Astrocyte (in vitro differentiated cells and primary cell): ENCODE measurements around the gene FRZB. TPM values are rescaled to one million over a fixed set of nuclear protein-coding genes. Genes with fewer than 3 reads are reported as not detected.

Experiments used
- DNase-seq: peaks from one replicate; pipeline ENCODE4 v3.0.0-alpha.2; 2010; ENCODE audit warnings: low read depth
- FAIRE-seq: peaks from 2 replicates; lab custom pipeline; 2011; peaks lifted over from hg19 to GRCh38; lab: Jason Lieb, UNC
- H2AFZ ChIP-seq: 2 replicates; pipeline ENCODE4 v1.6.0; 2012; ENCODE audit warnings: low read depth, low read length, inconsistent platforms
- H3K27ac ChIP-seq: 2 replicates; pipeline ENCODE4 v1.5.1; 2011; ENCODE audit warnings: low read depth, low read length, inconsistent platforms
- H3K27me3 ChIP-seq: 2 replicates; pipeline ENCODE4 v1.6.0; 2011; ENCODE audit warnings: low read length, inconsistent platforms; ENCODE audit not compliant: insufficient read depth
- H3K36me3 ChIP-seq: 2 replicates; pipeline ENCODE4 v1.5.1; 2011; ENCODE audit warnings: low read length, inconsistent platforms; ENCODE audit not compliant: insufficient read depth
- H3K4me1 ChIP-seq: 2 replicates; pipeline ENCODE4 v1.5.1; 2011; ENCODE audit warnings: low read length, inconsistent platforms; ENCODE audit not compliant: insufficient read depth
- H3K4me2 ChIP-seq: 2 replicates; pipeline ENCODE4 v1.6.0; 2012; ENCODE audit warnings: low read length, inconsistent platforms
- H3K4me3 ChIP-seq: 2 replicates; pipeline ENCODE4 v1.5.1; 2011; ENCODE audit warnings: low read depth, mild to moderate bottlenecking, low read length, inconsistent platforms; ENCODE audit not compliant: insufficient read depth
- H3K79me2 ChIP-seq: 2 replicates; pipeline ENCODE4 v1.6.0; 2012; ENCODE audit warnings: mild to moderate bottlenecking, low read length, inconsistent platforms; ENCODE audit not compliant: insufficient read depth
- H3K9ac ChIP-seq: 2 replicates; pipeline ENCODE4 v1.6.0; 2012; ENCODE audit warnings: mild to moderate bottlenecking, low read length, inconsistent platforms
- H3K9me3 ChIP-seq: 2 replicates; pipeline ENCODE4 v1.5.1; 2012; ENCODE audit warnings: low read depth, mild to moderate bottlenecking, low read length, inconsistent platforms; ENCODE audit not compliant: insufficient read depth
- H4K20me1 ChIP-seq: 2 replicates; pipeline ENCODE4 v1.6.0; 2012; ENCODE audit warnings: low read length, inconsistent platforms; ENCODE audit not compliant: insufficient read depth
- H3K27ac Mint-ChIP-seq: one replicate; pipeline ENCODE4 v1.8.0; 2021; ENCODE audit warnings: mild to moderate bottlenecking, mixed read lengths; ENCODE audit not compliant: unreplicated experiment
- H3K27me3 Mint-ChIP-seq: one replicate; pipeline ENCODE4 v1.8.0; 2021; ENCODE audit warnings: low read depth, mixed read lengths; ENCODE audit not compliant: unreplicated experiment
- H3K36me3 Mint-ChIP-seq: one replicate; pipeline ENCODE4 v1.8.0; 2021; ENCODE audit warnings: low read depth, mixed read lengths; ENCODE audit not compliant: unreplicated experiment
- H3K4me1 Mint-ChIP-seq: one replicate; pipeline ENCODE4 v1.8.0; 2021; ENCODE audit warnings: low read depth, mixed read lengths; ENCODE audit not compliant: unreplicated experiment
- H3K4me3 Mint-ChIP-seq: one replicate; pipeline ENCODE4 v1.8.0; 2021; ENCODE audit warnings: mild to moderate bottlenecking, moderate library complexity, mixed read lengths; ENCODE audit not compliant: unreplicated experiment
- H3K9me3 Mint-ChIP-seq: one replicate; pipeline ENCODE4 v1.8.0; 2021; ENCODE audit warnings: mild to moderate bottlenecking, mixed read lengths; ENCODE audit not compliant: unreplicated experiment
- EZH2 ChIP-seq: IDR thresholded peaks from 2 replicates; pipeline ENCODE4 v1.6.1; 2012; ENCODE audit warnings: mild to moderate bottlenecking, low read length, inconsistent platforms; ENCODE audit not compliant: insufficient read depth
- total RNA-seq: library from RNA; stranded (reverse); gene quantifications from 2 replicates; pipeline ENCODE4 v1.2.1, GENCODE V29; 2021
- TF ChIP-seq, protein P1 (sequence below): IDR thresholded peaks from 2 replicates; pipeline ENCODE4 v1.5.1; 2011; ENCODE audit warnings: low read depth, mild to moderate bottlenecking, inconsistent platforms, low read length, moderate library complexity; ENCODE audit not compliant: insufficient read depth

FRZB gene
- total RNA-seq, 1 donor from 2014 or later = 0.77 TPM

DNA sequence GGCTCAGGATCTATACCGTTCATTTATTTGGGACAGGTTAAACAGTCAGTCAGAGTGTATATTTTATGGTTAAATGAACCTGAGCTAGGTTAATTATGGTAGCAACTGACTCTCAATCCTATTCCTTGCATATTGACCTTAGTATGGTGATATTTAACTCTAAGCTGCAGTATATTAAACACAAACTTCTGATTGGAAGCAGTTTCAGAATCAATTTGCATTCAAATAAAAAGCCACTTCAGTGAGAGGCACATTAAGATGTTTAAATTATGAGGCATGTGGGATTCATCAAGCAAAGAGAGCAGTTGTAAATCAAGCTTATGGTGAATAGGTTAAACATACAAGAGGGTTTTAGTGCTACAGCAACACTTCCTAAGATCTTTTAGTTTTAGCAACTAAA lies 40.4 kb downstream of the FRZB start:
- no peak for FAIRE-seq

DNA sequence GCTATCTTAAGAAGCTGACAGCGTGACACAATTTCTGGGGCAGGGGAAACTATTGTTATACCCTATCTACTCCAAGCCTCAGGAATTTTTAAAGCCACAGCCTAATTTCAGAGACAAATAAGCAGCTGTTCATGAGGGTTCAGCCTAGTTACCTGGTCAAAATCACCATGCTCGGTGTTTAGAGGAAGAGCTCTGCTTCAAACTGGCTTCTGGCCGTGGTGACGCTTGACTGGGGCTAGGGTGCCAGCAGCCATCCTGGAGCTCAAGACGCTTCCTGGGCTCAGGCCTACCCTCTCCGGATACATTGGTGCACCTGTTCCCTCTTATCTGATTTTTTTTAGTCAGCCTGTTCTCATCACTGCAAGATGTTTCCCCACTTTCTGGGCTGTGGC lies 41.7 kb downstream of the FRZB start:
- Mint-ChIP-seq H3K4me1 (peaks cover 1% of the 10 kb centered on the region), H3K36me3 (no peaks in the 10 kb centered on the region), H3K4me3 (no peak overlapping the region), H3K27me3 (no peaks in the 10 kb centered on the region), H3K27ac (no peak overlapping the region), H3K9me3 (peaks cover 2% of the 10 kb centered on the region)
- Histone ChIP-seq H2AFZ (no peak overlapping the region), H3K9me3 (no peaks in the 10 kb centered on the region), H3K4me1 (no peaks in the 10 kb centered on the region), H3K36me3 (no peaks in the 10 kb centered on the region), H3K9ac (no peak overlapping the region), H3K27me3 (no peaks in the 10 kb centered on the region), H4K20me1 (no peaks in the 10 kb centered on the region), H3K4me3 (no peak overlapping the region), H3K4me2 (no peak overlapping the region), H3K27ac (no peak overlapping the region), H3K79me2 (no peaks in the 10 kb centered on the region)
- TF ChIP-seq, protein P1, sequence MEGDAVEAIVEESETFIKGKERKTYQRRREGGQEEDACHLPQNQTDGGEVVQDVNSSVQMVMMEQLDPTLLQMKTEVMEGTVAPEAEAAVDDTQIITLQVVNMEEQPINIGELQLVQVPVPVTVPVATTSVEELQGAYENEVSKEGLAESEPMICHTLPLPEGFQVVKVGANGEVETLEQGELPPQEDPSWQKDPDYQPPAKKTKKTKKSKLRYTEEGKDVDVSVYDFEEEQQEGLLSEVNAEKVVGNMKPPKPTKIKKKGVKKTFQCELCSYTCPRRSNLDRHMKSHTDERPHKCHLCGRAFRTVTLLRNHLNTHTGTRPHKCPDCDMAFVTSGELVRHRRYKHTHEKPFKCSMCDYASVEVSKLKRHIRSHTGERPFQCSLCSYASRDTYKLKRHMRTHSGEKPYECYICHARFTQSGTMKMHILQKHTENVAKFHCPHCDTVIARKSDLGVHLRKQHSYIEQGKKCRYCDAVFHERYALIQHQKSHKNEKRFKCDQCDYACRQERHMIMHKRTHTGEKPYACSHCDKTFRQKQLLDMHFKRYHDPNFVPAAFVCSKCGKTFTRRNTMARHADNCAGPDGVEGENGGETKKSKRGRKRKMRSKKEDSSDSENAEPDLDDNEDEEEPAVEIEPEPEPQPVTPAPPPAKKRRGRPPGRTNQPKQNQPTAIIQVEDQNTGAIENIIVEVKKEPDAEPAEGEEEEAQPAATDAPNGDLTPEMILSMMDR = no peak
- no peak for TF ChIP-seq EZH2
- FAIRE-seq (no peak), DNase-seq (peak; percentile 13)

More for the DNA sequence above, 40.4 kb downstream of the FRZB start:
- Histone ChIP-seq H4K20me1 (no peaks in the 10 kb centered on the region), H3K9me3 (no peaks in the 10 kb centered on the region), H3K27ac (no peak overlapping the region), H3K79me2 (no peaks in the 10 kb centered on the region), H3K4me3 (no peak overlapping the region), H3K9ac (no peak overlapping the region), H3K27me3 (no peaks in the 10 kb centered on the region), H2AFZ (no peak overlapping the region), H3K36me3 (no peaks in the 10 kb centered on the region), H3K4me2 (no peak overlapping the region), H3K4me1 (no peaks in the 10 kb centered on the region)
- H3K9me3 Mint-ChIP-seq = peaks cover 2% of the 10 kb centered on the region
- no peak overlapping the region for H3K27ac Mint-ChIP-seq
- H3K27me3 Mint-ChIP-seq = no peaks in the 10 kb centered on the region
- no peak overlapping the region for H3K4me3 Mint-ChIP-seq
- no peak for TF ChIP-seq EZH2
- no peak for DNase-seq
- H3K4me1 Mint-ChIP-seq = peaks cover 1% of the 10 kb centered on the region
- H3K36me3 Mint-ChIP-seq = no peaks in the 10 kb centered on the region

DNA sequence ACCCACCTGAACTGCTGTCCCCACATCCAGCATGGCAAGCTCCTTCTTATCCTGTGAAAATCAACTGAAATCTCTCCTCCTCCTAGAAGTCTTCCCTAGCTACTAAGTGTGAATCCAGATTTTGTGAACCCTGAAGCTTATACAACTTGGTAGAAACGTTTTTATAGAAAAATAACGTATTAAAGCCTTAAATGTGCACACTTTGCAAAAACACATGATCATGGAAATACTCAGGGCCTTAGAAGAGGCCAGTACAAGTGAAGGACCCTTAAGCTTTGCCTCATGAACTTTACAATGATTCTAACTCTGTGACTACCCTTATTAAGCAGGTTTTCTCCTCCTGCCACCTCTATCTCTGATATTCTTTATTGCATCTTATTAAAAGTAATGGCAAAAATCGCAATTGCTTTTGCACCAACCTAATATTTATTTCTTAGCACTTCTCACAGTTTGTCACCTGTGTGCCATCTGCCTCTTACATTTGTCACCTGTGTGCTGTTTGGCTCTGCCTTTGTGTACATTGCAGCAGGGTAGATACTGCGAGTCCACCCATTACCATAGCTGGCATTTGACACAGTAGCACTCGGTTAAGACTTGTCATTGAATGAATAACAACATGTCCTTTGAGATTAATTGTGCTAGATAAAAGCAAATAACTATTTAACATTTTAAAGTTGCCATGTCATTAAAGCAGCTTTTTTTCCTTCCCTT lies 42.2 kb downstream of the FRZB start:
- H3K4me1 Mint-ChIP-seq = peaks cover 1% of the 10 kb centered on the region
- no peaks in the 10 kb centered on the region for H3K27me3 Mint-ChIP-seq
- no peaks in the 10 kb centered on the region for H3K9me3 ChIP-seq
- no peak overlapping the region for H3K4me3 Mint-ChIP-seq
- H3K36me3 ChIP-seq = no peaks in the 10 kb centered on the region
- H3K79me2 ChIP-seq = no peaks in the 10 kb centered on the region
- H2AFZ ChIP-seq = no peak overlapping the region
- H3K4me2 ChIP-seq = no peak overlapping the region
- no peak overlapping the region for H3K27ac Mint-ChIP-seq
- H3K36me3 Mint-ChIP-seq = no peaks in the 10 kb centered on the region
- no peaks in the 10 kb centered on the region for H4K20me1 ChIP-seq
- H3K9me3 Mint-ChIP-seq = peaks cover 2% of the 10 kb centered on the region
- H3K9ac ChIP-seq = no peak overlapping the region
- FAIRE-seq = no peak
- DNase-seq = no peak
- H3K4me1 ChIP-seq = no peaks in the 10 kb centered on the region
- H3K4me3 ChIP-seq = no peak overlapping the region
- H3K27me3 ChIP-seq = no peaks in the 10 kb centered on the region
- no peak overlapping the region for H3K27ac ChIP-seq
- TF ChIP-seq, protein P1 = no peak
- no peak for TF ChIP-seq EZH2
